ENCODE results near the gene ZMYM3.

The ZMYM3 gene

GRCh38 chrX:71252221-71252620 is 1.7 kb downstream of the ZMYM3 start:
- DNase-seq: no peak

GRCh38 chrX:71251466-71251973 is 2.4 kb downstream of the ZMYM3 start:
- DNase-seq: no peak

DNA sequence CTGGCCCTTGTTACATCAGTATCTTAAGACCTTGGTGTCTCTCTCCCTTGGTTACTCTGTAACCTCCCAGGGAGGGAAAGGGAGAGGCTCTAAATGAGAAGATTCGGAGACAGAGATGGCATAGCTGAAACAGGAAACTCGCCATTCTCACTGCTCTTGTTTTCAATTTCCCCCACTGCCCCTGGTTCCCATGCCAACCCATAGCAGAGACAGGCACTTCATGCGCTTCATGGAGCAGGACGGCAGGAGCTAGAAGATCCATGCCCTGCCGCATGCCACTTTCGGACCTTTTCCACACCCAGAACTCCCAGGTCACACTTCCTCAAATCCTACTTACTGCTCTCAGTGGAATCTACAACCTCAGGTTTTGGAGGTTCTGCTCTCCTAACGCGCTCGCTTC is 3.1 kb downstream of the ZMYM3 start:
- no peak for DNase-seq

- DNase-seq: no peak
Measured at GRCh38 chrX:71245159-71245558, 8.8 kb downstream of the ZMYM3 start.

- DNase-seq: no peak
Measured at GRCh38 chrX:71244359-71245128, 9.4 kb downstream of the ZMYM3 start.

GRCh38 chrX:71241301-71241700 is 12.6 kb downstream of the ZMYM3 start:
- DNase-seq: no peak

- DNase-seq: no peak
Measured at GRCh38 chrX:71239781-71240180, 14.2 kb downstream of the ZMYM3 start.

DNA sequence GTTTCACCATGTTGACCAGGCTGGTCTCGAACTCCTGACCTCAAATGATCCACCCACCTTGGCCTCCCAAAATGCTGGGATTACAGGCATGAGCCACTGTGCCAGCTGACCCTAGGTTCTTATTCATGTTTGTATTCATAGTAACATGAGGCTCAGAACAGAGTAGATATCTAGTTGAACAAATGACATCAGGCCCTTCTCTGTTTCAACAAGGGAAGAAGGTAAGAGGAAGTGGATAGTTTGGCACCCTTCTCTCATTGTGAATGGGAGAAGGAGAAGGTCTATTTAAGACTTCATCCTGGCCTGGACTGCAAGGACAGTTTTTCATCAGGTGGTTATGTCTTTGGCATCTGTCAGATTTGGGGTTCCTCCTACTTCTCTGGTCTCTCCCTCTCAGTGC is 17.1 kb downstream of the ZMYM3 start:
- no peak for DNase-seq

DNA sequence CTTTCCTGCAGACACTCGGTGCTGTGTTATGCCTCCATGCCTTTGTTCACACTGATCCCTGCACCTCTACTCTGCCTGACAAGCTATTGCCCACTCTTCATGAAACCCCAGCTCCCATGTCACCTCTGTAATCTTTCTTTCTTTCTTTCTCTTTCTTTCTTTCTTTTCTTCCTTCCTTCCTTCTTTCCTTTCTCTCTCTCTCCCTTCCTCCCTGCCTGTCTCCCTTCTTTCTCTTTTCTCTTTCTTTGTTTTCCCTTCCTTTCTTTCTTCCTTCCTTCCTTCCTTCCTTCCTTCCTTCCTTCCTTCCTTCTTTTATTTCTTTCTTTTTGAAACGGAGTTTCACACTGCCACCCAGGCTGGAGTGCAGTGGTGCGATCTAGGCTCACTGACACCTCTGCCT is 18.5 kb downstream of the ZMYM3 start:
- no peak for DNase-seq

- no peak for DNase-seq
Measured at GRCh38 chrX:71228063-71228642, 25.8 kb downstream of the ZMYM3 start.

DNA sequence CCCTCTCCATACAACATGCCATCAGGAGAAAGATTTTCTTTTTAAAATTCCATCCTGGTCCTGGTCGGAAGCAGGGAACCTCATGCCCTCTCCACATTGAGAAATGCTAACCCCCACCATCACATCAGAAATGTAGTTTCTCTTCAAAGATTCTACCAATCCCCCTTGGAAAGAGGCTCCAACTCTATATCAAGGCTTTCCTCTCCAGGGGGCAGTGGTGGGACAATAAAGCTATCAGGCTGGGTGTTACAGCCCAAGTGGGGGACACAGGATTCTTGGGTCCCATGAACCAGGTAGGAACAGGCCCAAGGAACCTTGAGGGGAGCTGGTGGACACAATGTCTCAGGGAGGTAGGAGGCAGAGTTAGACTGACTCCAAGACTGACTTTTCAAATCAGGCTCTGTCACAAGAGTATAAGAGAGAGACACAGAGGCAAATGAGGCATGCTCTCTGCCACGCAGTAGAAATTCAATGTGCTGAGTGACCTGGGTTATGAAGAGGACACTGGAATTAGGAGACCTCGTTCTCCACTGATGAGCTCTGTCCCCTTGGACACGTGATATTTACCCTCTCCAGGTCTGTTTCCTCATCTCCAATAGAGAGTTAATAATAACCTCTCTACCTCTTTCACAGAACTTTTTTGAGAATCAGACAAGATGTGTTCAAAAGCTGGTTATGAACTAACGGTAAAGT is 26.4 kb downstream of the ZMYM3 start:
- no peak for DNase-seq

GRCh38 chrX:71225676-71226075 is 28.3 kb downstream of the ZMYM3 start:
- no peak for DNase-seq

- DNase-seq: no peak
Measured at GRCh38 chrX:71225009-71225408, 28.9 kb downstream of the ZMYM3 start.

DNA sequence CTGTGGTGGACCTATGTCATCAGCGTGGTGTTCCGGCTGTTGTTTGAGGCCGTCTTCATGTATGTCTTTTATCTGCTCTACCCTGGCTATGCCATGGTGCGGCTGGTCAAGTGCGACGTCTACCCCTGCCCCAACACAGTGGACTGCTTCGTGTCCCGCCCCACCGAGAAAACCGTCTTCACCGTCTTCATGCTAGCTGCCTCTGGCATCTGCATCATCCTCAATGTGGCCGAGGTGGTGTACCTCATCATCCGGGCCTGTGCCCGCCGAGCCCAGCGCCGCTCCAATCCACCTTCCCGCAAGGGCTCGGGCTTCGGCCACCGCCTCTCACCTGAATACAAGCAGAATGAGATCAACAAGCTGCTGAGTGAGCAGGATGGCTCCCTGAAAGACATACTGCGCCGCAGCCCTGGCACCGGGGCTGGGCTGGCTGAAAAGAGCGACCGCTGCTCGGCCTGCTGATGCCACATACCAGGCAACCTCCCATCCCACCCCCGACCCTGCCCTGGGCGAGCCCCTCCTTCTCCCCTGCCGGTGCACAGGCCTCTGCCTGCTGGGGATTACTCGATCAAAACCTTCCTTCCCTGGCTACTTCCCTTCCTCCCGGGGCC is 29.7 kb downstream of the ZMYM3 start:
- DNase-seq: no peak

GRCh38 chrX:71222929-71223328 is 31.0 kb downstream of the ZMYM3 start, which contains the start of gene GJB1:
GJB1 (plus strand) TSS chrX:71223224; CDS start chrX:71223708, 484 bp downstream.
- no peak for DNase-seq

DNA sequence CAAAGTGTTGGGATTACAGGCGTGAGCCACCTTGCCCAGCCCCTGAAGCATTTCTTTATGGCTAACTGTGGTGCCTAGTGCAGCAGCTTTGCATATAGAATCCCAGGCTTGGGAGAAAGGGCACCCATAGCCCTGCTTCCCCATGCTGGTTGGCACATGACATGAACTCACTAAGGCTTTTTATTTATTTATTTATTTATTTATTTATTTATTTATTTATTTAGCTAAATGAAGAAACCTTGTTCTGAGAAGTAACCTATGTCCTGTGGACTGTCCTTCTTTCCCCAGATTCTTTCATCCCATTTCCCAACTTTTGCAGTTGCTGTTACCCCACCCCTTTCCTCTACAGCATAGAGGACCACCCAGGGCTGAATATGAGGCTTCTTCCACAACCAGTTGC is 32.8 kb downstream of the ZMYM3 start:
- DNase-seq: no peak

GRCh38 chrX:71217298-71217697 is 36.6 kb downstream of the ZMYM3 start:
- no peak for DNase-seq

GRCh38 chrX:71216485-71216884 is 37.5 kb downstream of the ZMYM3 start:
- DNase-seq: no peak

GRCh38 chrX:71215338-71215912 is 38.5 kb downstream of the ZMYM3 start:
- no peak for DNase-seq

DNA sequence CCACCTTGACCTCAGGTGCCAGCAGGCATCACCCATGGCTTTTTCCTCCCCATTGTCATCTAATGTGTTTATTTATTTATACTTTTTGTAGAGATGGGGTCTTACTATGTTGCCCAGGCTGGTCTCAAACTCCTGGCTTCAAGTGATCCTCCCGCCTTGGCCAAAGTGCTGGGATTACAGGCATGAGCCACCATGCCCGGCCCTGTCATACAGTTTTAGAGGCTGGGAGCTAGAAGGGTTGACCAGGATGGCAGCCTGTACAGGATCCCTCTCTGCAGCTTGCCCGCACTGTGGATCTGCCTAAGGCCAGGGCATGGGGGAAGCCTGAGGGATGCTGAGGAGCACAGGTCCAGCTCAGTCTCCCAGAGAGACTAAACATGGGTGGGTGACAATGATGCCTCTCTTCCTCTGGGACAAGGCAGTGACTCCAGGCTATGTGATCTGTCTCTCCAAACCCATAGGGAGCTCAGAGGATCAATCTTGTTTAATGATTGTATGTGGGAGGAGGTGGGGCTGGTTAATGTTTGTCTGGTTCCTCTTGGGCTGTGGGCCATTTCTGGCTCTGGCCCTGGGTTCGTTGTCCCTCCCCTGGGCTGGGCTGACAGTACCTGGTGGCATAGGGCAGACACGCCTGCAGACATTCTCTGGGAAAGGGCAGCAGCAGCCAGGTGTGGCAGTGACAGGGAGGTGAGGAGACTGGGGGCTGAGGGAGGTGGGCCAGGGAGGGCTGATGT is 39.2 kb downstream of the ZMYM3 start:
- no peak for DNase-seq

DNA sequence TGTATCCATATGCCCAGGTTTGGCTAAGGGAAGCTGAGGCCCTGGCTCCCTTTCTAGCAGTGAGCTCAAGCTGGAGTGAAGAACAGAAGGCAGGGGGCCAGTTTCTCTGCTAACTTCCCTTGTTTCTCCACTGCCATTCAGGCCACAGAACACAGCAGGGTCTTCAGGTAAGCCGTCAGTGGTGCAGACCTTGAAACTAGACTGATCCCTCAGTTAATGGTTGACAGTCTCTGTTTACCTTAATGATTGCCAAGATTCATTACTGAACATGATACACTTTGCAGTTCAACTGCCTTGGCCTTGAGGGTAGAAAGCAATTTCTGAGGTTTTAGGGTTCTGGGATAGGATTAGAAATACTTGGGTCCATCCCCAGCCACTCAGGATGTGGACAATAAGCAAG is 39.8 kb downstream of the ZMYM3 start:
- DNase-seq: no peak

GRCh38 chrX:71212536-71212935 is 41.4 kb downstream of the ZMYM3 start:
- DNase-seq: no peak

Measured in NCI-H187 treated with DMSO at 0.1 percent for 48 hours (cell line).